GM21526 (cell line): ENCODE results near the gene ZNF148.
A peak's percentile ranks its signal among the peaks of the same experiment; 100 is the strongest.

ENCODE experiments used
- ATAC-seq: cut with Tn5 transposase; IDR thresholded peaks from one replicate; pipeline ENCODE4 v1.9.1; 2021; ENCODE audit warnings: moderate library complexity; ENCODE audit not compliant: unreplicated experiment, low FRiP score

The ZNF148 gene

DNA sequence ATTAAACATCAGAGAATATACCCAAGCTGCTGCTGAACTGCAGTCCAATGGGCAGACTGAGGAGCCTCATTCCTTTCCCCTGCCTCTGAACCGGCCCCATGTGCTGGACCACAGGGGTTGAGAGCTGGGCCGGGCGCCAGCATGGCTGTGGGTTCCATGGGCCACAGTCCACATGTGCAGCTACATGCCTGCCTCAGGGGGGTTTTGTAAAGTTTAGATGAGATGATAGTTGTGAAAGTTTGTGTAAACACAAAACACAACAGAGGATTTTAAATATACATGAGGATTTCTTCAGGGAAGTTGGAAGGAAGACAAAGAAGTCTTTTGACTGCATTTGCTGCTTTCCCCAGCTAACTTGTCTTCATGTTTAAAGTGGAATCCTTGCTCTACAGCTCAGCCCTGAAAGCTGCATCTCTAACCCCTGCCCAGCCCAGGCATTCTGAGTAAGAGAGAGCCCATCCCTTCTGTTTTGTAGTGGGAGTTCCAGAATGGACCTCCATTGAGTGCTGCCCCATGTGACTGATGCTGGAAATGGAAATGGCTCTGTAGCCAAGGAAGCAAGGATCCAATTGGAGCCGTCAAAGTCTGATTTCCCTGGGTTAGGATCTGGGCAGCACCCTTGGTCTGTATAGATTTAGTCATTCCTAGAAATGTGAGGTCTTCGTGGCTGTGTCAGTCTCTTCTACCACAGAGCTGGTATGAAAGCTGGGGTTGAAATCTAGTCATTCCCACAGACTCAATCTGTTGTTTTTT, 180.1 kb downstream of the ZNF148 start:
- ATAC-seq, result no peak

DNA sequence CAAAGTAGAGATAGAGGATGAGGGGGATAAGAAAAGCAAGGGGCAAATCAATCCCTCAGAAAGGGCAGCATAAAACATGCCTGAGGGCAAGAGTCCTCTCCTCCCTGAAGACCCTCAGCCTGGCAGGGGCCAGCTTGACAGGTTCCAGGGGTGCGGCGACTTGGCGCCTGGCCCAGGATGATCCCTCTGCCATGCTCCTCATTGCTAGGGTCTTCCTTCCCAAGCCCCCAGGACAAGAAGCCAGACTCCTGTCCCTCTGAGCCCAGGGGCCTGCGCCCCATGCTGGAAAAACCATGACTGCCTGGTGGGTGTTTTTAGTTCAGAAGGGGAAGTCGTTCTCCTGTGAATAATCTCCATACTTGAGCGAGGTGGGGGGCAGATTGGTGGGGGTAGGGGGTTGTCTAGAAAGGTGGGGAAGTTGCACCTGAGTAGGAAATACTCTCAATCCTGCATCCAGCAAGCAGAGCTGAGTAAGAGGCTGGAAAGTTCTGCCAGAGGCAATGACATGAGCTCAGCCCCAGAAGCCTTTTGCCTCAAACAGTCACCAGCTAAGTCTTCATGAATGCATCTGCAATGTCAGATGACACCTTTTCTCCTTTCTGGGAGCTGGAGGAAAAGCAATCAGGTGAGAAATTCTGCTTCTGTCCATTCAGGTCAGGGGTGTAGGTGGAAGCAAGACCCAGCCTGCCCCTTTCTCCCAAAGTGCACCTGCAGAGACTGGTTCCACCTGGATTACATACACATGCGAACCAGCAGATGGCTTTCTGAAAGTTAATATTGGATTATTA, 180.9 kb downstream of the ZNF148 start:
- ATAC-seq, result no peak

DNA sequence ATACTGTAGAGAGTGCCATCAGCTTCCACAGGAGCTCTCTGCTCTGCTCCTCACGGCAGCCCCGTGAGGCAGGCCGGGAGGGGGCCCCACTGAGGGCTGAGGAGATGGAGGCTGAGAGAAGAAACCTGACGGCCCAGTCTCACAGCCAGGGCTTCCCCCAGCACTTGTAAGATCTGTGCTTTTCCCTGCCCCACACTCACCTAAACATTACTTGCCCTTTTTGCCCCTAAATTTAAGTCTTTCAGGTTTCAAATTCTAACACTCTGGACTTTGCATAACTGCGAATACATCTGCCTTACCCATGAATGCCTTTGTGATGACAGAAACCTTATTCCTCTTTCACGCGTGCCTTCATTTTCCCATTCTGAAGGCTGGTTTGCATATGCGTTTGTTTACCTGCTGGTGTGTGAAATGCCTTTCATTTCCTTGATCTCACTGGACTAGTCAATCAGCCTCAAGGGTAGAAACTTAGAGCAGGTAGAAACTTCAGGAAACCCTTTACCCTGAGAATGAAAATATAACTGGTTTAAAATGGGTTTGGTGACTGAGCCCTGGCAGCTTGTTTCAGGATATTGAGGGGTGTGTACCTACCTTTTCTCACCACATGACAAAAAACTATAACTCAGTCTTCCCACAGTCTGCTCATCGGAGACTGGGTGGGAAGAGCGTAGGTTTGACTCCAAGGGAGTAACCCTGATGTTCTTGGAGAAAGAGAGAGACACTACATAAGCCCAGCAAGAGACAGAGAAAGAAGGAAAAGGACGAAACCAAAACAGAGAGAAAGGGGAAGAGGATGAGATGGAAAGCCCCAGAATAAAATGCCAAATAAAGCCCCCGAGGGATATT, 182.7 kb downstream of the ZNF148 start:
- ATAC-seq, result peak; percentile 66

DNA sequence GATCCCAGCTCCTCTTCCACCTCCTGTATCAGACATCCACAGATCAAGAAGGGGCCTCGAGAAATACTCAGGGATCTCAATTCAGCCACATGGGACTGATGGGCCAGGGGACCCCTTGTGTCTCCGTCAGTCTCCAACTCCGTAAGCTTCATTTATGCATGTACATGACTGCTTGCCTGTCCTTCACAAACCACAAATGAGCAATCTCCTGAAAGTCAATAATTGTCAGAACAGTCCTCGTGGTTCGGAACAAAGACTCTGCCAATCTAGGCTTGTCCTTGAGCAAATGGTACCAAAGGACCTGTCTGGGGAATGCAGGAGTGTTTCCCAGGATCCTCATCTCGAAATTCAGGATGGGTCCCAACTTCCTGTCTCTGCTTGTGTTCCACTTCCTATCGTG, 183.4 kb downstream of the ZNF148 start:
- ATAC-seq, result no peak

DNA sequence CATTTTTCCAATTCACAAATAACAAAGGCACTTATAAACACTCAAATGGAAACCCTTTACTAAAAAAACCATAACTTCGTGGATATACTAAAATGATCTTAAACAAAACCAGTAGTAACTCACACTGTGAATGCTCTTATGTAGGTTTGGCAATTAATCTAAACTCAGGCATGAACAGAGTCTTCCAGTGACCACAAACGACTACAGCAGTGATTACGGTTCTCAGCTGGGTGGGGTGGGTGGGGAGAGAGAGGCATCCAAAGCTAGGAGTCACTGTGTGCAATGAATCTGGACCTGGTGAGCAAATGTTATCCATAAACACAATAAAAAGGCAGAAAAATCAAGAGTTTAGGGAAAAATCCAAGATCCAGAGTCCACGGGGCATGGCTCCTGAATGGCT, 183.9 kb downstream of the ZNF148 start:
- no peak for ATAC-seq

- no peak for ATAC-seq
These were observed 184.3 kb downstream of the ZNF148 start for GRCh38 chr3:125190786-125191185.

DNA sequence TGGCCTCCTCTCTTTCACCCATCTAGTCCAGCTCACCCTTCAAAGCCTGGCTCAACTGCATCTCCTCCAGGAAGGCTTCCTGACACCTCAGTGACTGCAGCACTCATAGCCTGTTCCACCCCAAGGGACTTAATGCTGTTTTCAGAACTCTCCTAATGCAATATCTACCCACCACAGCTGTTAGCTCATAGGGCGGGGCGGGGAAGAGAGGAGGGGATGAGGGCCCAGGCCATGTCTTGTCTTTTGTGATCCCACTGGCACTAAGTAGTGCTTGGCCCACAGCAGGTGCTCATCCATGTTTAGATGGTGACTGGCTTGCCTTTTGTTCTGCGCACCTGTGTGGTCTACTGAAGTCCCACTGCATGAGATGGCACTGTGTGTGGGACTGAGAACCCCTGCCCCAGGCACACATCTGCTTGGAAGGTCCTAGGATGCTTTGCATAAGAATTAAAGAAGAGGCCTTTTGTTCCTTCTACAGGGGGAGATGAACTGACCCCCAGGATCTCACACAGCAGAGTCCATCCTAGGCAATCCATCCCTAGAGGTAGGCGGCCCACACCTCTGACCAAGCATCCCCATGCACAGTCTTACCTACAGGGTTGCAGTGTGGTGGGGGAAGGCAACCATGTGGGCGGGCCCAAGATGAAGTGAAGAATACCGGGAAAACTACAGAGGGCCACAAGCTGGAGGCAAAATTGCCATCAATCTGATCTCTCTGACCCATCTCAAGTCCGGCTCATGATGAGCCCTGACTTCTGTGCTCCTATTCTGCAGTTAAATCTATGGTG, 185.6 kb downstream of the ZNF148 start:
- ATAC-seq, result no peak

GRCh38 chr3:125188955-125189354, 186.2 kb downstream of the ZNF148 start:
- no peak for ATAC-seq

DNA sequence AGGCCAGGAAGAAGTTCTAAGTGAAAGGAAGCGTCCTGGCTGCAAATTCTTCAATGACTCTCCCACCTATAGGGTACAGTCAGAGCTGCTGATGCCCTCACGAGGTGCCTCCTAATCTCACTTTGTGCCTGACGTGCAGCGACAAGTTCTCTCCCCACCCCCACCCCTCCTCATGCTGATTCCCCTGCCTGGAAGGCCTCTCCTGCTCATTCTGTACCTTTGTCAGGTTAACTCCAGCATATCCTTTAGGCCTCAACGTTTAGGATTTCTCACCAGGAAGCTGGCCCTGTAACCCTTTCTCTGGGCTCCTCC, 187.6 kb downstream of the ZNF148 start:
- no peak for ATAC-seq

GRCh38 chr3:125186800-125187598, 188.1 kb downstream of the ZNF148 start:
- peak; percentile 8 for ATAC-seq

DNA sequence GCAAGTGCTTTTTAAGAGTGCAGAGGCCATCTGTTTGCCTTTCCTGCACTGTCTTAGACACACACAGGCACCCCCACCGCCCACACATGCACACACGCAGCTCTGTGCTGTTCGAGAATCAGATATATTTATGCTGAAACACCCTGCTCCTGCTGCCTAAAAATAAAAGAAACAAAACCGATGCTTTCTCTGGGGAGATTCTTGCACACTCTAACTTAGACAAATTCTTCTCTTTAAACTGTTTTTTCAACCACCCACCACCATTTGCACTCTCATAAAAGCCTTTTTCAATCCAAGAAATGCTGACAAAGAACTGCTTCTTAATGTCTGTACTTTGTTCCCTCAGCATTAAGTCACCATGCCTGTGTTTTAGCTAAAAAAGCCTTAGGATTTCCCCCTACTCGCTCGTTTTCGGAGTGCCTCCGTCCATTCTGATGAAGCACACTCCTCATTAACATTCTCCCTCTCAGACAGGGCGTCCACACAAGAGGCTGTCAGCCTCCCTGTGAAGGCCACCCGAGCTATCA, 188.8 kb downstream of the ZNF148 start:
- ATAC-seq, result peak; percentile 75

DNA sequence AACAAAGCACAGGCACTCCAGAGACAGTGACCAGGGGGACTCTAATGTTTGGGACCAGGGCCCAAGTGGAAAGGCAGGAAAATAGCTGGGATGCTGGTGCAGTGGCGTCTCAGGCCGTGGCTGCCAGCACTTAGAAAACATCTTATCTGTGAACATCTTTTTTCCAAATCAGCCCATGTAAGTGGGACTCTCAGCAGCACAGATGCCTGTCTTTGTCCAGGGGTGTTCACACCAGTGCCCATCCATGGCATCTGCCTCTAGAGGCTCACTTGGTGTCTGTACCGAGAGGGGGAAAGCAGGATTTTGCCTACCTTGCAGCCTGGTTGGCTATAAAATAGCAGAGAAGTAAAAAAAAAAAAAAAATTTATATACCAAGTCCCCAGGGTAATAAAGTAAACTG, 189.3 kb downstream of the ZNF148 start:
- no peak for ATAC-seq

- ATAC-seq, result no peak
These were observed 195.3 kb downstream of the ZNF148 start for GRCh38 chr3:125179884-125180240.

- ATAC-seq, result no peak
These were observed 195.8 kb downstream of the ZNF148 start for GRCh38 chr3:125179143-125179883.

GRCh38 chr3:125177746-125178145, 197.4 kb downstream of the ZNF148 start:
- ATAC-seq, result no peak
